Adrenal gland (tissue), 5 donors: ENCODE data around the gene CPVL.

Experiments
- CTCF ChIP-seq, 6 experiments: fragments of 450-650 bp in 4 of 6; fragments of 200-600 bp in 2 of 6; sonication (generic) in 1 of 6; IDR thresholded peaks; 1 replicate in 5 of 6; 2 replicates in 1 of 6; pipeline versions ENCODE4 v1.5.1 to v1.8.0; 2016 to 2021; ENCODE audit warnings: antibody characterized with exemption in 6 of 6, mild to moderate bottlenecking in 2 of 6, moderate library complexity in 1 of 6
- POLR2A ChIP-seq, 2 donors: fragments of 450-650 bp; IDR thresholded peaks; one replicate each; pipeline ENCODE4 v1.6.1; 2017; ENCODE audit warnings: antibody characterized with exemption in 2 of 2, mild to moderate bottlenecking in 2 of 2, moderate library complexity in 1 of 2
- donor health status: DM: no; HTN: no; CAD: no.

GRCh38 chr7:29105191-29105590 is 41.1 kb downstream of the CPVL start:
- TF ChIP-seq CTCF (IDR thresholded peaks at IDR 0.05) (no peak), POLR2A (IDR thresholded peaks at IDR 0.05) (no peak)
